Activated CD8-positive, alpha-beta memory T cell treated with anti-CD3 and anti-CD28 coated beads, Interleukin-2, amount 50 U/mL, for 1 hour (primary cell): Measurements from ENCODE around the gene IRAK3.

Experiments
- DNase-seq: peaks from one replicate; pipeline ENCODE4 v3.0.0-alpha.2; 2020; ENCODE audit errors: extremely low read depth

IRAK3 gene

GRCh38 chr12:66188584-66189485, at the start of gene IRAK3:
Gene IRAK3 (plus strand): TSS chr12:66189214. CDS start chr12:66189300, 86 bp downstream.
- DNase-seq, result no peak

- DNase-seq, result no peak
Measured at GRCh38 chr12:66139328-66139727, 49.7 kb upstream of the IRAK3 start.

GRCh38 chr12:66140731-66141130, 48.3 kb upstream of the IRAK3 start:
- DNase-seq, result no peak

- DNase-seq, result no peak
Measured at GRCh38 chr12:66141299-66141698, 47.7 kb upstream of the IRAK3 start.

- no peak for DNase-seq
Measured at GRCh38 chr12:66142826-66143225, 46.2 kb upstream of the IRAK3 start.

GRCh38 chr12:66143868-66144267, 45.1 kb upstream of the IRAK3 start:
- no peak for DNase-seq

- no peak for DNase-seq
Measured at GRCh38 chr12:66144791-66145754, 43.9 kb upstream of the IRAK3 start.

- no peak for DNase-seq
Measured at GRCh38 chr12:66149702-66150398, 39.2 kb upstream of the IRAK3 start.

- no peak for DNase-seq
Measured at GRCh38 chr12:66152732-66153131, 36.3 kb upstream of the IRAK3 start.

- no peak for DNase-seq
Measured at GRCh38 chr12:66154776-66155175, 34.2 kb upstream of the IRAK3 start.

GRCh38 chr12:66156654-66157053, 32.4 kb upstream of the IRAK3 start:
- DNase-seq, result no peak

- DNase-seq, result no peak
Measured at GRCh38 chr12:66159123-66159522, 29.9 kb upstream of the IRAK3 start.

GRCh38 chr12:66160704-66161103, 28.3 kb upstream of the IRAK3 start:
- no peak for DNase-seq

- no peak for DNase-seq
Measured at GRCh38 chr12:66162701-66163100, 26.3 kb upstream of the IRAK3 start.

- no peak for DNase-seq
Measured at GRCh38 chr12:66163289-66163688, 25.7 kb upstream of the IRAK3 start.

GRCh38 chr12:66164349-66164821, 24.6 kb upstream of the IRAK3 start:
- no peak for DNase-seq

GRCh38 chr12:66165141-66165540, 23.9 kb upstream of the IRAK3 start:
- no peak for DNase-seq

GRCh38 chr12:66166561-66166960, 22.5 kb upstream of the IRAK3 start:
- DNase-seq, result no peak

- DNase-seq, result no peak
Measured at GRCh38 chr12:66168410-66168809, 20.6 kb upstream of the IRAK3 start.

- DNase-seq, result peak; percentile 62
Measured at GRCh38 chr12:66169221-66170170, 19.5 kb upstream of the IRAK3 start, which contains the start of gene TMBIM4. Gene TMBIM4 (minus strand): TSS chr12:66169996. CDS start chr12:66169951, 45 bp downstream.
